Panc1 (cell line): Measurements from ENCODE around the gene DMBX1. TPM values are rescaled to one million over a fixed set of nuclear protein-coding genes. Genes with fewer than 3 reads are reported as not detected.

ENCODE experiments used
- ATAC-seq: fragments of 200-7000 bp; cut with Tn5 transposase; 2 replicates; pipeline ENCODE4 v1.9.1; 2020; ENCODE audit warnings: mild to moderate bottlenecking, moderate library complexity
- BruUV-seq: library from RNA; stranded (reverse); fragments of 400-500 nt; replicated peaks from 2 replicates; lab custom pipeline; 2021; lab: Mats Ljungman, UMichigan
- CTCF ChIA-PET: fragments of 300-600 bp; sonication (Branson Sonifier 250); formaldehyde crosslinking; loops from one replicate; lab custom pipeline; 2022; ENCODE audit warnings: antibody characterized with exemption; lab: Charles Lee
- POLR2A ChIA-PET: fragments of 300-600 bp; sonication (Branson Sonifier 250); formaldehyde crosslinking; loops from one replicate; lab custom pipeline; 2022; ENCODE audit warnings: antibody characterized with exemption; lab: Charles Lee
- DNase-seq: peaks from one replicate; pipeline ENCODE4 v3.0.0-alpha.2; 2010; ENCODE audit warnings: low read depth, low spot score
- H3K27ac ChIP-seq: 2 replicates; pipeline ENCODE4 v1.5.1; 2011; ENCODE audit warnings: mild to moderate bottlenecking, low read length, inconsistent platforms
- H3K27me3 ChIP-seq: fragments of 200-500 bp; sonication (Bioruptor generic); 2 replicates; pipeline ENCODE4 v1.6.0; 2014; ENCODE audit warnings: low read length, inconsistent platforms; ENCODE audit not compliant: control insufficient read depth, insufficient read depth
- H3K36me3 ChIP-seq: fragments of 200-500 bp; sonication (Bioruptor generic); 2 replicates; pipeline ENCODE4 v1.5.1; 2014; ENCODE audit warnings: inconsistent platforms, mild to moderate bottlenecking, low read length, moderate library complexity; ENCODE audit not compliant: control insufficient read depth, insufficient read depth
- H3K4me1 ChIP-seq: 2 replicates; pipeline ENCODE4 v1.5.1; 2011; ENCODE audit warnings: inconsistent platforms, mild to moderate bottlenecking, low read length, moderate library complexity; ENCODE audit not compliant: control insufficient read depth, insufficient read depth
- H3K4me3 ChIP-seq, 2 experiments: 2 replicates each; pipeline ENCODE4 v1.5.1; 2011 to 2012; ENCODE audit warnings: low read depth in 2 of 2, low read length in 2 of 2, mild to moderate bottlenecking in 2 of 2, inconsistent platforms in 1 of 2, moderate library complexity in 1 of 2
- H3K9me3 ChIP-seq: fragments of 200-500 bp; sonication (Bioruptor generic); 2 replicates; pipeline ENCODE4 v1.5.1; 2014; ENCODE audit warnings: low read depth, mild to moderate bottlenecking, inconsistent platforms, low read length, moderate library complexity; ENCODE audit not compliant: control insufficient read depth, insufficient read depth
- POLR2AphosphoS5 ChIP-seq: IDR thresholded peaks from 2 replicates; pipeline ENCODE4 v1.6.1; 2012; ENCODE audit warnings: mild to moderate bottlenecking, low read depth, low read length, moderate library complexity
- SIN3A ChIP-seq: IDR thresholded peaks from 2 replicates; pipeline ENCODE4 v1.6.1; 2012; ENCODE audit warnings: low read depth, mild to moderate bottlenecking, low read length, moderate library complexity, borderline replicate concordance; ENCODE audit not compliant: insufficient read depth
- TCF7L2 ChIP-seq: IDR thresholded peaks from 2 replicates; pipeline ENCODE4 v1.6.1; 2011; ENCODE audit warnings: mild to moderate bottlenecking, low read depth, low read length, inconsistent platforms
- in situ Hi-C: cut with HindIII; loops from 2 replicates; pipeline ENCODE4 v1.10.0; 2016; ENCODE audit warnings: low sequenced_read_pairs, low pct_unique_long_range_greater_than_20kb
- intact Hi-C: fragments of 100-400 bp; cut with micrococcal nuclease; formaldehyde crosslinking; loops from one replicate; pipeline ENCODE4 v1.10.0; 2022; ENCODE audit not compliant: unreplicated experiment
- total RNA-seq: library from RNA; stranded (reverse); gene quantifications from one replicate; pipeline ENCODE4 v1.2.1, GENCODE V29; 2021; ENCODE audit not compliant: unreplicated experiment
- TF ChIP-seq, protein P1 (sequence below), 2 experiments: IDR thresholded peaks; 2 replicates each; pipeline ENCODE4 v1.6.1; 2011 to 2012; ENCODE audit warnings: low read depth in 2 of 2, control low read depth in 1 of 2, low read length in 1 of 2, mild to moderate bottlenecking in 1 of 2, moderate library complexity in 1 of 2; ENCODE audit not compliant: insufficient read depth in 1 of 2
- TF ChIP-seq, protein P2 (sequence below): fragments of 450-650 bp; IDR thresholded peaks from 2 replicates; pipeline ENCODE4 v1.5.1; 2017; ENCODE audit warnings: mild to moderate bottlenecking

DMBX1 gene
- total RNA-seq, 1 experiment from 2014 or later, result 0.05 TPM

DNA sequence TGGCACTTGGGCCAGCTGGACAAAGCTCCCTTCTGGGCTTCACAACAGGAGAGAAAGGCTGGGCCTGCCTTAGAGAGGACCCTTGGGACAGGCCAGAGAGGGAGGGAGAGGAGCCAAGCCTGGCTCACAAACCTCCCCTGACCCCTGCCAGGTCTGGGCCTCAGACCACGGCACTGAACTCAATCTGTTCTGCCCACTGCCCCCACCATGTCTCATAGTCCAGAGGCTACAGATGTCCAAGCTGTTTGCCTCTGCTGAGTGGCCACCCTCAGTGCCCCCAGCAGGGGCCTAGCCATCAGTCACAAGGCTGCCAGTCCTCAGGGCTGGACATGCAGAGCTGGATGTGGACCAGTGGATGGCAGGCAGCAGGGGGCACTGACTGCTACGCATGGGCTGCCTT, 13.0 kb upstream of the DMBX1 start:
- TF ChIP-seq, protein P1, sequence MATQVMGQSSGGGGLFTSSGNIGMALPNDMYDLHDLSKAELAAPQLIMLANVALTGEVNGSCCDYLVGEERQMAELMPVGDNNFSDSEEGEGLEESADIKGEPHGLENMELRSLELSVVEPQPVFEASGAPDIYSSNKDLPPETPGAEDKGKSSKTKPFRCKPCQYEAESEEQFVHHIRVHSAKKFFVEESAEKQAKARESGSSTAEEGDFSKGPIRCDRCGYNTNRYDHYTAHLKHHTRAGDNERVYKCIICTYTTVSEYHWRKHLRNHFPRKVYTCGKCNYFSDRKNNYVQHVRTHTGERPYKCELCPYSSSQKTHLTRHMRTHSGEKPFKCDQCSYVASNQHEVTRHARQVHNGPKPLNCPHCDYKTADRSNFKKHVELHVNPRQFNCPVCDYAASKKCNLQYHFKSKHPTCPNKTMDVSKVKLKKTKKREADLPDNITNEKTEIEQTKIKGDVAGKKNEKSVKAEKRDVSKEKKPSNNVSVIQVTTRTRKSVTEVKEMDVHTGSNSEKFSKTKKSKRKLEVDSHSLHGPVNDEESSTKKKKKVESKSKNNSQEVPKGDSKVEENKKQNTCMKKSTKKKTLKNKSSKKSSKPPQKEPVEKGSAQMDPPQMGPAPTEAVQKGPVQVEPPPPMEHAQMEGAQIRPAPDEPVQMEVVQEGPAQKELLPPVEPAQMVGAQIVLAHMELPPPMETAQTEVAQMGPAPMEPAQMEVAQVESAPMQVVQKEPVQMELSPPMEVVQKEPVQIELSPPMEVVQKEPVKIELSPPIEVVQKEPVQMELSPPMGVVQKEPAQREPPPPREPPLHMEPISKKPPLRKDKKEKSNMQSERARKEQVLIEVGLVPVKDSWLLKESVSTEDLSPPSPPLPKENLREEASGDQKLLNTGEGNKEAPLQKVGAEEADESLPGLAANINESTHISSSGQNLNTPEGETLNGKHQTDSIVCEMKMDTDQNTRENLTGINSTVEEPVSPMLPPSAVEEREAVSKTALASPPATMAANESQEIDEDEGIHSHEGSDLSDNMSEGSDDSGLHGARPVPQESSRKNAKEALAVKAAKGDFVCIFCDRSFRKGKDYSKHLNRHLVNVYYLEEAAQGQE (IDR thresholded peaks at IDR 0.05; ENCODE audit: insufficient read depth in 1 of 2, low read depth in 2 of 2, low read length in 1 of 2), result no peak
- TF ChIP-seq TCF7L2 (no peak), SIN3A (no peak), POLR2AphosphoS5 (no peak)
- TF ChIP-seq, protein P2, sequence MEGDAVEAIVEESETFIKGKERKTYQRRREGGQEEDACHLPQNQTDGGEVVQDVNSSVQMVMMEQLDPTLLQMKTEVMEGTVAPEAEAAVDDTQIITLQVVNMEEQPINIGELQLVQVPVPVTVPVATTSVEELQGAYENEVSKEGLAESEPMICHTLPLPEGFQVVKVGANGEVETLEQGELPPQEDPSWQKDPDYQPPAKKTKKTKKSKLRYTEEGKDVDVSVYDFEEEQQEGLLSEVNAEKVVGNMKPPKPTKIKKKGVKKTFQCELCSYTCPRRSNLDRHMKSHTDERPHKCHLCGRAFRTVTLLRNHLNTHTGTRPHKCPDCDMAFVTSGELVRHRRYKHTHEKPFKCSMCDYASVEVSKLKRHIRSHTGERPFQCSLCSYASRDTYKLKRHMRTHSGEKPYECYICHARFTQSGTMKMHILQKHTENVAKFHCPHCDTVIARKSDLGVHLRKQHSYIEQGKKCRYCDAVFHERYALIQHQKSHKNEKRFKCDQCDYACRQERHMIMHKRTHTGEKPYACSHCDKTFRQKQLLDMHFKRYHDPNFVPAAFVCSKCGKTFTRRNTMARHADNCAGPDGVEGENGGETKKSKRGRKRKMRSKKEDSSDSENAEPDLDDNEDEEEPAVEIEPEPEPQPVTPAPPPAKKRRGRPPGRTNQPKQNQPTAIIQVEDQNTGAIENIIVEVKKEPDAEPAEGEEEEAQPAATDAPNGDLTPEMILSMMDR, result no peak
- in situ Hi-C loops, result no loop called here
- H3K27me3 ChIP-seq, result no peaks in the 10 kb centered on the region
- no peak overlapping the region for H3K4me3 ChIP-seq
- no peaks in the 10 kb centered on the region for H3K9me3 ChIP-seq
- no peak for DNase-seq
- intact Hi-C loops, result loop anchor here (1.0 kb wide), 1 partner anchor 52 kb away; no protein-coding TSS in a partner anchor
- no peak overlapping the region for H3K27ac ChIP-seq
- ChIA-PET CTCF (interaction anchor here (1.3 to 1.6 kb wide), 2 partner anchors 30 to 49 kb away, joined by 3 read pairs; no protein-coding TSS in a partner anchor), POLR2A (interaction anchor here (0.7 kb wide), 1 partner anchor 11 kb away, joined by 4 read pairs; no protein-coding TSS in a partner anchor)
- H3K4me1 ChIP-seq, result no peaks in the 10 kb centered on the region
- H3K36me3 ChIP-seq, result no peaks in the 10 kb centered on the region
- no TSS peak for BruUV-seq
- 0 out of 2 replicates have a peak, but pooled peaks have one; percentile 37 for ATAC-seq

DNA sequence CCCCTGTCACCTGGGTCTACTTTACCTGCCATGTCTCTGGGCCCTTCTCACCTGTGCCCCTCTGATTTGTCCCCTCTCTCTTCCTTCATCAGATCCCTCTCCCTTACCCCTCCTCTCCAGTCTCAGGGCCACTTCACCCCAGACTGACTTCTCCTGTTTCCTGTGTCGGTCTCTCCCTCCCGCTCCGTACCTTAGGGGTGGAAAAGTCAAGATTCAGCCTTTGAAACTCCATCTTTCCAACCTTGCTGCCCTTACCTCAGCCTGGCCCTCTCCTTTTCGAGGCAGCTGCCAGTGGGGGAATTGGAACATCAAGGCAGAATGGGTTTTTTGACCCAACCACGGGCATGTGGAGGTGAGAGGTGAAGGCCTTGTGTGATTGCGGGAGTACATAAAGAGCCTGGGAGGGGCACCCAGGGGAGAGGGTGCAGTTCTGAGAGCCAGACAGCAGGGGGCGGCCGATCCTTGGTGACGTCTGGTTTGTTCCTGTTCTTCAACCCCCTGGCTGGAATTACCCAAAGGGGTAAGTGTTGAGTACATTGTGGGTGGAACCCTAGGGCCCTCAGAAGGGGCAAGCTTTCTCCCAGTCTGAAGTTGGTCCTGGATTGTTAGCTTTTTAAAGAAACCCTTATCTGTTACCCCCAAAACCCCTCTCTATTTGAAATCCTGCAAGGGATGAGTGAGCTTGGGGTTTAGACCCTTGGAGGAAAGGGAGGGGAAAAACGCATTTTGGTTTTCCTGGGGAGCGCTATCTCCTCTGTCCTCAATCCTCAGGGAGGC, 12.3 kb upstream of the DMBX1 start:
- DNase-seq (peak; percentile 42), ATAC-seq (peak; percentile 87)
- no TSS peak for BruUV-seq
- intact Hi-C loops, result loop anchor here (1.0 kb wide), 1 partner anchor 51 kb away; no protein-coding TSS in a partner anchor
- no peaks in the 10 kb centered on the region for H3K4me1 ChIP-seq
- in situ Hi-C loops, result no loop called here
- POLR2A ChIA-PET, result no interaction called here
- CTCF ChIA-PET, result interaction anchor here (1.1 to 1.6 kb wide), 4 partner anchors 30 to 51 kb away, joined by 3 to 6 read pairs (median 3); no protein-coding TSS in a partner anchor
- H3K27me3 ChIP-seq, result no peaks in the 10 kb centered on the region
- no peak overlapping the region for H3K27ac ChIP-seq
- H3K36me3 ChIP-seq, result no peaks in the 10 kb centered on the region
- no peaks in the 10 kb centered on the region for H3K9me3 ChIP-seq
- H3K4me3 ChIP-seq, result no peak overlapping the region
- TF ChIP-seq, protein P2, result peak; percentile 95
- no peak for TF ChIP-seq TCF7L2
- TF ChIP-seq, protein P1 (IDR thresholded peaks at IDR 0.05; ENCODE audit: insufficient read depth in 1 of 2, low read depth in 2 of 2, low read length in 1 of 2), result no peak
- TF ChIP-seq SIN3A, result no peak
- TF ChIP-seq POLR2AphosphoS5, result no peak
